GM12878 (cell line): ENCODE data around the gene THAP3.

Experiments
- CEBPB ChIP-seq, 2 experiments: fragments of 150-350 bp in 1 of 2; IDR thresholded peaks; 2 replicates each; pipeline ENCODE4 v1.6.1; 2012 to 2014; ENCODE audit warnings: low read depth in 2 of 2, low read length in 2 of 2, borderline replicate concordance in 1 of 2, inconsistent platforms in 1 of 2
- MAX ChIP-seq: IDR thresholded peaks from 2 replicates; pipeline ENCODE4 v1.6.1; 2012; ENCODE audit warnings: low read depth, low read length, improper control_type of control experiment
- NRF1 ChIP-seq: conservative IDR thresholded peaks from 2 replicates; pipeline ENCODE4 v1.6.1; 2011; ENCODE audit warnings: mild to moderate bottlenecking, low read depth, low read length, improper control_type of control experiment
- SMAD5 ChIP-seq: IDR thresholded peaks from 2 replicates; pipeline ENCODE4 v1.6.1; 2016; ENCODE audit warnings: antibody characterized with exemption, low read depth
- ZNF274 ChIP-seq: IDR thresholded peaks from one replicate; pipeline ENCODE4 v1.8.0; 2011; ENCODE audit not compliant: insufficient read length, insufficient read depth

GRCh38 chr1:6657138-6657537, 32.5 kb downstream of the THAP3 start:
- no peak for TF ChIP-seq MAX
- TF ChIP-seq CEBPB (IDR thresholded peaks at IDR 0.05; ENCODE audit: borderline replicate concordance in 1 of 2, low read depth in 2 of 2, low read length in 2 of 2): no peak
- TF ChIP-seq SMAD5: no peak
- TF ChIP-seq NRF1: no peak
- TF ChIP-seq ZNF274: no peak
